ENCODE results near the gene GPSM1. TPM values are rescaled to one million over a fixed set of nuclear protein-coding genes. Genes with fewer than 3 reads are reported as not detected.

Gene GPSM1
- total and polyA plus RNA-seq, 7 donors: 2.3 to 16.1 (median 5.0) TPM

DNA sequence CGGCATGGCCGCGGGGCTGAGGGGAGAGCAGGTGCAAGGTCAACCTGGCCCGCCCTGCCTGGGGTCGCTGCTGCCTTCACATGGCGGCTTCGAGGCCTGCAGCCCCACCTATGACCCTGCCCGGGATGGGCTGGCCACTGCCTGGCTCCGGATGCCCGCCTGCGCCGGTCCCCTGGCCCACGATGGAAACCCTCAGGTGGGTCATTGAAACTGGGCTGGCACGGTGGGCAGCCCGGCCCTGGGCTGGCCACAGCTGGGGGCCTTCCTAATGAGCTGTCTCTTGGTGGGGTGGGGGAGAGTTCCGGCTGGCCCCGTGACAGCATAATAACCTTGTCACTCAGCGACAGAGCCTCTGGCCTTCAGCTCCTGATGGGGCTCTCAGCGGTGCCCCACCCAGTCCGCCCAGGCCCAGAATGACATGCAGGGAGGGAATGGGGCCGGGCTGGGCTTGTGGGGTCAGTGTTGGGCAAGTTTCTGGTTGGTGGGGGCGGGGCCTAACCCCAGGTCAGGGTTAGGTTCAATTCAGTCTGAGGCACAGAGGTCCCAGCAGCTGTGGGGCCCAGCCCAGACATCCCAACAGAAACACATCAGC, 23.4 kb upstream of the GPSM1 start, which contains the start of gene CCDC187:
TSS of gene CCDC187 (minus strand) at position 270 of the 592 bp plus-strand sequence. CDS start at position 6, 264 bp downstream.
- Histone ChIP-seq H3K27me3 (peaks cover 0 to 49% (median 6%) of the 10 kb centered on the region in 3 donors), H3K36me3 (no peaks in the 10 kb centered on the region), H3K27ac (no peak within 1 kb of the TSS), H3K4me1 (no peaks in the 10 kb centered on the region), H3K4me3 (no peak within 1 kb of the TSS), H3K9me3 (no peaks in the 10 kb centered on the region)
- no peak for DNase-seq
- WGBS, 2 donors: 44 to 77% methylated on average over 22 of the region's 22 CpGs
- no peak for TF ChIP-seq POLR2A (IDR thresholded peaks at IDR 0.05)
- no peak for TF ChIP-seq EP300 (IDR thresholded peaks at IDR 0.05)
- TF ChIP-seq, protein P1, sequence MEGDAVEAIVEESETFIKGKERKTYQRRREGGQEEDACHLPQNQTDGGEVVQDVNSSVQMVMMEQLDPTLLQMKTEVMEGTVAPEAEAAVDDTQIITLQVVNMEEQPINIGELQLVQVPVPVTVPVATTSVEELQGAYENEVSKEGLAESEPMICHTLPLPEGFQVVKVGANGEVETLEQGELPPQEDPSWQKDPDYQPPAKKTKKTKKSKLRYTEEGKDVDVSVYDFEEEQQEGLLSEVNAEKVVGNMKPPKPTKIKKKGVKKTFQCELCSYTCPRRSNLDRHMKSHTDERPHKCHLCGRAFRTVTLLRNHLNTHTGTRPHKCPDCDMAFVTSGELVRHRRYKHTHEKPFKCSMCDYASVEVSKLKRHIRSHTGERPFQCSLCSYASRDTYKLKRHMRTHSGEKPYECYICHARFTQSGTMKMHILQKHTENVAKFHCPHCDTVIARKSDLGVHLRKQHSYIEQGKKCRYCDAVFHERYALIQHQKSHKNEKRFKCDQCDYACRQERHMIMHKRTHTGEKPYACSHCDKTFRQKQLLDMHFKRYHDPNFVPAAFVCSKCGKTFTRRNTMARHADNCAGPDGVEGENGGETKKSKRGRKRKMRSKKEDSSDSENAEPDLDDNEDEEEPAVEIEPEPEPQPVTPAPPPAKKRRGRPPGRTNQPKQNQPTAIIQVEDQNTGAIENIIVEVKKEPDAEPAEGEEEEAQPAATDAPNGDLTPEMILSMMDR (IDR thresholded peaks at IDR 0.05): no peak
- TF ChIP-seq POLR2AphosphoS5 (IDR thresholded peaks at IDR 0.05): no peak
- intact Hi-C loops (cut with DNase I): no loop called here

DNA sequence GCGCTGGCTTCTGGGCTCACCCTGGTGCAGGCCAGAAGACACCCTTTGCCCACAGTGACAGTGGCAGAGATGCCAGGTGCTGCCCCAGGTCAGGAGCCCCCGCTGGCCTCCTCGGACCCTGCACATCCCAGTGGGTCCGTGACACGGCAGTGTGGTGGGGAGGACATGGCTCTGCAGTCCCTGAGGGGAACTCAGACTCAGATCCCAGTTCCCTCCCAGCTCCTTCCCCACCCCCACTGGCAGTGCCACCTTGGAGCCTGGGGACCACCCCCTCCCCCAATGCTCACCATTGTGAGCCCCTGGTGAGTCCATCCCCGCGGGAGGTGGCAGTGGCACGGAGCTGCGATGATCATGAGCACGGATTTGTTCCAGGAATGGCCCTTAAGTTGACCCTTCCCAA, 22.9 kb upstream of the GPSM1 start:
- H3K27ac ChIP-seq: no peak overlapping the region
- H3K4me3 ChIP-seq: no peak overlapping the region
- peaks cover 3 to 55% (median 12%) of the 10 kb centered on the region in 3 donors for H3K27me3 ChIP-seq
- no peak for DNase-seq
- TF ChIP-seq POLR2AphosphoS5 (IDR thresholded peaks at IDR 0.05) (no peak), EP300 (IDR thresholded peaks at IDR 0.05) (no peak), POLR2A (IDR thresholded peaks at IDR 0.05) (no peak)
- TF ChIP-seq, protein P1 (IDR thresholded peaks at IDR 0.05): no peak
- no peaks in the 10 kb centered on the region for H3K9me3 ChIP-seq
- 84 to 93% methylated on average over 10 of the region's 10 CpGs for WGBS, 2 donors
- intact Hi-C loops (cut with DNase I): no loop called here
- H3K4me1 ChIP-seq: no peaks in the 10 kb centered on the region
- H3K36me3 ChIP-seq: no peaks in the 10 kb centered on the region

DNA sequence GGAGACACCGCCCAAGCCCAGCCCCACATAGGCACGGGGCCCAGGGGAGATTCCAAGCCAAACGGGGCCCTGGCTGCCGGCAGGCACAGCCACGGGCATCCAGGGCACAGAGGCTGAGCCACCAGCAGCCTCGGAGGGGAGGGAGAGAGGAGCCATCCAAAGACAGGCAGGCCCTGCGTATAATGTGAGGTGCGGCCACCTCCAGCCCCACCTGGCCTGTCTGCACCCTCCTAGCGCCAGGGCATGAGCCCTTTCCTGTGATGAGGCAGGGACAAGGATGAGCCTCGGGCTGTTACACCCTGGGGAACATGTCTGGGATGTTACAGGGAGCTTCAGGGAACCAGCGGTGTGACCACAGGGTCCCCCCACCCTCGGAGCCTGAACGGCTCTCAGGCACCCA, 22.4 kb upstream of the GPSM1 start:
- no peaks in the 10 kb centered on the region for H3K36me3 ChIP-seq
- H3K4me1 ChIP-seq: no peaks in the 10 kb centered on the region
- H3K27me3 ChIP-seq: peaks cover 4 to 57% (median 13%) of the 10 kb centered on the region in 3 donors
- H3K9me3 ChIP-seq: no peaks in the 10 kb centered on the region
- no peak overlapping the region for H3K27ac ChIP-seq
- WGBS, 2 donors: 41 to 76% methylated on average over 13 of the region's 13 CpGs
- intact Hi-C loops (cut with DNase I): no loop called here
- H3K4me3 ChIP-seq: no peak overlapping the region
- no peak for DNase-seq
- no peak for TF ChIP-seq POLR2AphosphoS5 (IDR thresholded peaks at IDR 0.05)
- TF ChIP-seq EP300 (IDR thresholded peaks at IDR 0.05): no peak
- TF ChIP-seq POLR2A (IDR thresholded peaks at IDR 0.05): no peak
- TF ChIP-seq, protein P1 (IDR thresholded peaks at IDR 0.05): no peak

DNA sequence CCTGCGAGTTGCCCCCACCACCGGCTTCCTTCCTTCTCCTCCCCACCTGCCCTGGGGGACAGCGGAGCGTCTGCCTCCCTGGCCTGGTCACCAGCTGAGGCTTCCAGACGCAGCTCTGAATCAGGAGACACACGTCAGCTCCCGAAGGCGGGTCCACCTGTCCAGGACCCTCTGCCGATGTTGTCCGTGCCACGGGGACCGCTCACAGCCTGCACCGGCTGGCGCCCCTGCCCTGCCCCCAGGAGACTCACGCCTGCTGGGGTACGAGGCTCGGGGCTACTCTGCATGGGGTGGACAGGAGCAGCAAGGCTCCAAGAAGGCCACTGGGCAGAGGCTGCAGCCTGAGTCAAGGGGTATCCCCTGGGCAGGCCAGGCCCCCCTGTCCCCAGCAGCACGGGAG, 21.5 kb upstream of the GPSM1 start:
- H3K36me3 ChIP-seq: no peaks in the 10 kb centered on the region
- H3K9me3 ChIP-seq: no peaks in the 10 kb centered on the region
- no peak overlapping the region for H3K27ac ChIP-seq
- H3K4me1 ChIP-seq: no peaks in the 10 kb centered on the region
- no peak for DNase-seq
- WGBS, 2 donors: 57 to 62% methylated on average over 18 of the region's 18 CpGs
- intact Hi-C loops (cut with DNase I): no loop called here
- TF ChIP-seq POLR2AphosphoS5 (IDR thresholded peaks at IDR 0.05): no peak
- no peak for TF ChIP-seq EP300 (IDR thresholded peaks at IDR 0.05)
- TF ChIP-seq, protein P1 (IDR thresholded peaks at IDR 0.05): no peak
- TF ChIP-seq POLR2A (IDR thresholded peaks at IDR 0.05): no peak
- peaks cover 4 to 63% (median 21%) of the 10 kb centered on the region in 3 donors for H3K27me3 ChIP-seq
- H3K4me3 ChIP-seq: no peak overlapping the region

Measured in sigmoid colon (tissue), 7 donors.